Mammary epithelial cell (primary cell): ENCODE measurements around the gene ZCCHC8.

Experiments used
- EZH2 ChIP-seq: IDR thresholded peaks from 2 replicates; pipeline ENCODE4 v1.6.1; 2012; ENCODE audit warnings: low read length, inconsistent platforms, borderline replicate concordance
- TF ChIP-seq, protein P1 (sequence below), 2 donors: IDR thresholded peaks in 1 of 2; conservative IDR thresholded peaks in 1 of 2; 2 replicates each; pipeline ENCODE4 v1.5.1; 2011 to 2012; ENCODE audit warnings: inconsistent platforms in 2 of 2, low read length in 2 of 2, mild to moderate bottlenecking in 2 of 2, control low read depth in 1 of 2, low read depth in 1 of 2; ENCODE audit not compliant: insufficient read depth in 1 of 2; ENCODE audit errors: extremely low read depth in 1 of 2

DNA sequence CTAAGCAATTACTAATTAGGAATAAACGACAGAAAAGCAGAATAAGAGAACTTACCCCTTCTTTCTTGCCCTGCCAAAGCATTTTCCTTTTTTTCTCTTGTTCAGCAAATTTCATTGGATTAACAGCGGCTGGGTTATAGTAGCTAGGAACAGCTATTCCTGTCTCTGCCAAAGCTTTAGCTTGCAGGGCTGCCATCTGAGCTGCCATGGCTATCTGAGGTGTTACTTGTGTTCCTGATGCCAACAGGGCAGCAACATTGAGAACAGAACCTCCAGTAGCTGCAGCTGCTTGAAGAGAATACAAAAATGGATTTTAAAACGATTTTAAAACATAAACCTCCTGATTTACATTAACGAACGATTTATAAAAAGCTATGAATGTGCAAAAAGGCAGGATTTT is 7.4 kb upstream of the ZCCHC8 start:
- TF ChIP-seq, protein P1, sequence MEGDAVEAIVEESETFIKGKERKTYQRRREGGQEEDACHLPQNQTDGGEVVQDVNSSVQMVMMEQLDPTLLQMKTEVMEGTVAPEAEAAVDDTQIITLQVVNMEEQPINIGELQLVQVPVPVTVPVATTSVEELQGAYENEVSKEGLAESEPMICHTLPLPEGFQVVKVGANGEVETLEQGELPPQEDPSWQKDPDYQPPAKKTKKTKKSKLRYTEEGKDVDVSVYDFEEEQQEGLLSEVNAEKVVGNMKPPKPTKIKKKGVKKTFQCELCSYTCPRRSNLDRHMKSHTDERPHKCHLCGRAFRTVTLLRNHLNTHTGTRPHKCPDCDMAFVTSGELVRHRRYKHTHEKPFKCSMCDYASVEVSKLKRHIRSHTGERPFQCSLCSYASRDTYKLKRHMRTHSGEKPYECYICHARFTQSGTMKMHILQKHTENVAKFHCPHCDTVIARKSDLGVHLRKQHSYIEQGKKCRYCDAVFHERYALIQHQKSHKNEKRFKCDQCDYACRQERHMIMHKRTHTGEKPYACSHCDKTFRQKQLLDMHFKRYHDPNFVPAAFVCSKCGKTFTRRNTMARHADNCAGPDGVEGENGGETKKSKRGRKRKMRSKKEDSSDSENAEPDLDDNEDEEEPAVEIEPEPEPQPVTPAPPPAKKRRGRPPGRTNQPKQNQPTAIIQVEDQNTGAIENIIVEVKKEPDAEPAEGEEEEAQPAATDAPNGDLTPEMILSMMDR (conservative IDR thresholded peaks at IDR 0.05 in 1 of 2, IDR thresholded peaks at IDR 0.05 in 1 of 2; ENCODE audit: extremely low read depth in 1 of 2, insufficient read depth in 1 of 2, low read depth in 1 of 2, low read length in 2 of 2): no peak
- no peak for TF ChIP-seq EZH2
